HFF-Myc (cell line): Measurements from ENCODE around the gene ATP6V1A.

Experiments used
- DNase-seq: peaks from one replicate; pipeline ENCODE4 v3.0.0-alpha.2; 2011; ENCODE audit warnings: low read depth; ENCODE audit errors: extremely low read depth
- H3K4me3 ChIP-seq: replicated peaks from 2 replicates; pipeline ENCODE4 v1.5.1; 2011; ENCODE audit warnings: low read depth, mild to moderate bottlenecking, control low read depth, low read length
- CTCF ChIP-seq: IDR thresholded peaks from 2 replicates; pipeline ENCODE4 v1.5.1; 2012; ENCODE audit warnings: mild to moderate bottlenecking, low read depth, low read length, control low read depth; ENCODE audit errors: missing control alignments

ATP6V1A gene

GRCh38 chr3:113714702-113715101, 32.1 kb upstream of the ATP6V1A start:
- no peak for TF ChIP-seq CTCF
- no peak overlapping the region for H3K4me3 ChIP-seq
- DNase-seq = no peak

DNA sequence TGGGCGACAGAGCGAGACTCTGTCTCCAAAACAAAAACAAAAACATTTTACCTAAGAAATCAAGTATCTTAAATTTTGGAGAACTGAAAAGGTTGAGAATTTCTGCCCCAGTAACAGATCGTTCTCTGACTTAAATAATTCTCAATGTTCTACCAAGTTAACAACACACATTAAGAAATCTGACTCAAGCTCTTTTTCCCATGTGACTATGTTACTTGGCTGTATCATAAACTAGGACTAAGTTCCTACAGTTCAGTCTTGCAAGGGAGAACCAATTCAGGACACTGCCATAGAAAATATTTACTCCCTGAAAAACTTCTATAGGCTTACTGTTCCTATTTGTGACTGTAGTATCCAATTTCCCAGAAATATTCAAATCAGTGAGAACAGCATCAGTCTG, 29.5 kb upstream of the ATP6V1A start:
- TF ChIP-seq CTCF = no peak
- DNase-seq = no peak
- no peak overlapping the region for H3K4me3 ChIP-seq

GRCh38 chr3:113717818-113718217, 29.0 kb upstream of the ATP6V1A start:
- H3K4me3 ChIP-seq = no peak overlapping the region
- DNase-seq = no peak
- no peak for TF ChIP-seq CTCF

DNA sequence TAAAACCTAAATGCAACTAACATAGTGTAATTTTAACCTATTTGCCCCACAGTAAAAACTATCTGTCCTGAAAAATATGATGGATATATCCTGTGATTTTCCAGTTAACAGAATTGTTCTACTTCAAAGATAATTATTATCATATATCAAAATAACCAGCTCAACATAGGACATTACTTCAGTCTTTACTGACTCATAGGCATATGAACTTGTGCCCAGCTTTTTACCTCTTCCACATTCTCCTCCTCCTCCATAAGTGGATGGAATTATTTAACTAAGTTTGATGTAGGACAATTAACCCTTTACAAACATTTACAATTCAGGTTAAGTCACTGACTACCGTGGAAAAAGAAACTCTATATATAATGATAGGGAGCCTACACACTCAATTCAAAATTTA, 27.5 kb upstream of the ATP6V1A start:
- DNase-seq = no peak
- no peak for TF ChIP-seq CTCF
- H3K4me3 ChIP-seq = no peak overlapping the region

- no peak for TF ChIP-seq CTCF
- no peak overlapping the region for H3K4me3 ChIP-seq
- DNase-seq = no peak
These were observed 27.1 kb upstream of the ATP6V1A start for GRCh38 chr3:113719758-113720157.

- no peak for DNase-seq
- no peak for TF ChIP-seq CTCF
These were observed 25.2 kb upstream of the ATP6V1A start for GRCh38 chr3:113721636-113722035.

GRCh38 chr3:113728661-113729060, 18.2 kb upstream of the ATP6V1A start:
- DNase-seq = no peak
- H3K4me3 ChIP-seq = no peak overlapping the region
- no peak for TF ChIP-seq CTCF

More at GRCh38 chr3:113721636-113722035, 25.2 kb upstream of the ATP6V1A start:
- no peak overlapping the region for H3K4me3 ChIP-seq
